Memory B cell (primary cell): ENCODE measurements around the gene GALNTL6.

Experiments used
- ATAC-seq: fragments of 150-1000 bp; cut with Tn5 transposase; 2 replicates; pipeline ENCODE4 v1.10.0; 2021; ENCODE audit warnings: low read depth, mild to moderate bottlenecking, moderate library complexity
- DNase-seq, 2 donors: peaks; one replicate each; pipeline ENCODE4 v3.0.0; 2022; ENCODE audit warnings: low spot score in 2 of 2
- H3K27ac Mint-ChIP-seq: one replicate; pipeline ENCODE4 v1.8.0; 2022; ENCODE audit warnings: mild to moderate bottlenecking, moderate library complexity, mixed read lengths
- H3K27me3 Mint-ChIP-seq: one replicate; pipeline ENCODE4 v1.8.0; 2022; ENCODE audit warnings: mixed read lengths
- H3K36me3 Mint-ChIP-seq: one replicate; pipeline ENCODE4 v1.8.0; 2022; ENCODE audit warnings: mild to moderate bottlenecking, mixed read lengths
- H3K4me1 Mint-ChIP-seq: one replicate; pipeline ENCODE4 v1.8.0; 2022; ENCODE audit warnings: mixed read lengths
- H3K4me3 Mint-ChIP-seq: one replicate; pipeline ENCODE4 v1.8.0; 2022; ENCODE audit warnings: mild to moderate bottlenecking, moderate library complexity, mixed read lengths
- H3K9me3 Mint-ChIP-seq: one replicate; pipeline ENCODE4 v1.8.0; 2022; ENCODE audit warnings: mixed read lengths

The GALNTL6 gene

GRCh38 chr4:171812665-171813525, at the start of gene GALNTL6:
Gene GALNTL6 (plus strand): TSS chr4:171813404.
- DNase-seq, result peak; percentile 20 to 29
- Mint-ChIP-seq H3K27me3 (peaks cover 9% of the 10 kb centered on the region), H3K27ac (peak within 1 kb of the TSS; percentile 48), H3K9me3 (no peaks in the 10 kb centered on the region), H3K4me3 (peak within 1 kb of the TSS; percentile 90), H3K36me3 (no peaks in the 10 kb centered on the region), H3K4me1 (peaks cover 13% of the 10 kb centered on the region)
- peak; percentile 77 for ATAC-seq

GRCh38 chr4:171765514-171765913, 47.7 kb upstream of the GALNTL6 start:
- no peak for DNase-seq
- Mint-ChIP-seq H3K27ac (no peak overlapping the region), H3K4me3 (no peak overlapping the region), H3K36me3 (no peaks in the 10 kb centered on the region), H3K9me3 (no peaks in the 10 kb centered on the region), H3K4me1 (no peaks in the 10 kb centered on the region), H3K27me3 (no peaks in the 10 kb centered on the region)
- no peak for ATAC-seq

- no peaks in the 10 kb centered on the region for H3K4me1 Mint-ChIP-seq
- H3K27me3 Mint-ChIP-seq, result no peaks in the 10 kb centered on the region
- H3K9me3 Mint-ChIP-seq, result peaks cover 8% of the 10 kb centered on the region
- H3K4me3 Mint-ChIP-seq, result no peak overlapping the region
- H3K36me3 Mint-ChIP-seq, result peaks cover 2% of the 10 kb centered on the region
- no peak overlapping the region for H3K27ac Mint-ChIP-seq
- no peak for DNase-seq
- ATAC-seq, result no peak
Observed at GRCh38 chr4:171774642-171775190, 38.5 kb upstream of the GALNTL6 start.

- ATAC-seq (no peak), DNase-seq (no peak)
- no peaks in the 10 kb centered on the region for H3K27me3 Mint-ChIP-seq
- H3K4me1 Mint-ChIP-seq, result peaks cover 3% of the 10 kb centered on the region
- H3K9me3 Mint-ChIP-seq, result peaks cover 15% of the 10 kb centered on the region
- no peak overlapping the region for H3K27ac Mint-ChIP-seq
- H3K36me3 Mint-ChIP-seq, result peaks cover 5% of the 10 kb centered on the region
- no peak overlapping the region for H3K4me3 Mint-ChIP-seq
Observed at GRCh38 chr4:171779301-171779700, 33.9 kb upstream of the GALNTL6 start.

GRCh38 chr4:171785388-171785787, 27.8 kb upstream of the GALNTL6 start:
- peaks cover 5% of the 10 kb centered on the region for H3K36me3 Mint-ChIP-seq
- no peak overlapping the region for H3K27ac Mint-ChIP-seq
- H3K4me3 Mint-ChIP-seq, result no peak overlapping the region
- peaks cover 15% of the 10 kb centered on the region for H3K9me3 Mint-ChIP-seq
- ATAC-seq, result no peak
- H3K4me1 Mint-ChIP-seq, result peaks cover 3% of the 10 kb centered on the region
- no peak for DNase-seq
- no peaks in the 10 kb centered on the region for H3K27me3 Mint-ChIP-seq

- Mint-ChIP-seq H3K27me3 (no peaks in the 10 kb centered on the region), H3K27ac (no peak overlapping the region), H3K9me3 (no peaks in the 10 kb centered on the region), H3K4me3 (no peak overlapping the region), H3K4me1 (no peaks in the 10 kb centered on the region), H3K36me3 (no peaks in the 10 kb centered on the region)
- DNase-seq (no peak), ATAC-seq (no peak)
Observed at GRCh38 chr4:171793723-171794122, 19.5 kb upstream of the GALNTL6 start.

- Mint-ChIP-seq H3K9me3 (no peaks in the 10 kb centered on the region), H3K27me3 (no peaks in the 10 kb centered on the region), H3K36me3 (no peaks in the 10 kb centered on the region), H3K27ac (no peak overlapping the region), H3K4me1 (no peaks in the 10 kb centered on the region), H3K4me3 (no peak overlapping the region)
- ATAC-seq, result no peak
- no peak for DNase-seq
Observed at GRCh38 chr4:171794528-171794927, 18.7 kb upstream of the GALNTL6 start.

- Mint-ChIP-seq H3K4me3 (no peak overlapping the region), H3K4me1 (peaks cover 10% of the 10 kb centered on the region), H3K27ac (no peak overlapping the region), H3K9me3 (no peaks in the 10 kb centered on the region), H3K36me3 (no peaks in the 10 kb centered on the region), H3K27me3 (peaks cover 6% of the 10 kb centered on the region)
- DNase-seq (no peak), ATAC-seq (no peak)
Observed at GRCh38 chr4:171809854-171810253, 3.4 kb upstream of the GALNTL6 start.

GRCh38 chr4:171812333-171812664, 905 bp upstream of the GALNTL6 start:
- Mint-ChIP-seq H3K4me3 (peak overlapping the region; percentile 90), H3K27ac (no peak overlapping the region), H3K27me3 (peaks cover 9% of the 10 kb centered on the region), H3K36me3 (no peaks in the 10 kb centered on the region), H3K9me3 (no peaks in the 10 kb centered on the region), H3K4me1 (peaks cover 13% of the 10 kb centered on the region)
- no peak for DNase-seq
- ATAC-seq, result no peak

GRCh38 chr4:171813526-171814250, 484 bp downstream of the GALNTL6 start:
- peak; percentile 8 for ATAC-seq
- Mint-ChIP-seq H3K36me3 (no peaks in the 10 kb centered on the region), H3K4me1 (peaks cover 13% of the 10 kb centered on the region), H3K27me3 (peaks cover 9% of the 10 kb centered on the region), H3K4me3 (peak overlapping the region; percentile 90), H3K27ac (peak overlapping the region; percentile 48), H3K9me3 (no peaks in the 10 kb centered on the region)
- no peak for DNase-seq

GRCh38 chr4:171814545-171814944, 1.3 kb downstream of the GALNTL6 start:
- Mint-ChIP-seq H3K9me3 (no peaks in the 10 kb centered on the region), H3K27ac (peak overlapping the region; percentile 48), H3K36me3 (no peaks in the 10 kb centered on the region), H3K27me3 (peaks cover 9% of the 10 kb centered on the region), H3K4me3 (peak overlapping the region; percentile 90), H3K4me1 (peaks cover 16% of the 10 kb centered on the region)
- ATAC-seq (no peak), DNase-seq (no peak)

GRCh38 chr4:171817026-171817425, 3.8 kb downstream of the GALNTL6 start:
- Mint-ChIP-seq H3K4me3 (no peak overlapping the region), H3K36me3 (no peaks in the 10 kb centered on the region), H3K9me3 (no peaks in the 10 kb centered on the region), H3K27ac (no peak overlapping the region), H3K4me1 (peaks cover 16% of the 10 kb centered on the region), H3K27me3 (peaks cover 9% of the 10 kb centered on the region)
- DNase-seq (no peak), ATAC-seq (no peak)

- Mint-ChIP-seq H3K4me1 (peaks cover 4% of the 10 kb centered on the region), H3K27ac (no peak overlapping the region), H3K4me3 (no peak overlapping the region), H3K9me3 (no peaks in the 10 kb centered on the region), H3K27me3 (no peaks in the 10 kb centered on the region), H3K36me3 (no peaks in the 10 kb centered on the region)
- ATAC-seq (no peak), DNase-seq (no peak)
Observed at GRCh38 chr4:171834640-171835039, 21.4 kb downstream of the GALNTL6 start.

- Mint-ChIP-seq H3K4me1 (no peaks in the 10 kb centered on the region), H3K27ac (no peak overlapping the region), H3K9me3 (no peaks in the 10 kb centered on the region), H3K4me3 (no peak overlapping the region), H3K36me3 (no peaks in the 10 kb centered on the region), H3K27me3 (no peaks in the 10 kb centered on the region)
- ATAC-seq (no peak), DNase-seq (no peak)
Observed at GRCh38 chr4:171843456-171843855, 30.3 kb downstream of the GALNTL6 start.
